Pericardium fibroblast (primary cell): ENCODE data around the gene MAP4K1. TPM values are rescaled to one million over a fixed set of nuclear protein-coding genes. Genes with fewer than 3 reads are reported as not detected.

Experiments
- total RNA-seq: library from RNA; depleted of rRNA; stranded (reverse); fragments of >200 nt; gene quantifications from 2 replicates; pipeline ENCODE4 v1.2.3, GENCODE V29; 2015

Gene MAP4K1
- 0.70 TPM in 1 of 2 replicates, not detected in the other for total RNA-seq

DNA sequence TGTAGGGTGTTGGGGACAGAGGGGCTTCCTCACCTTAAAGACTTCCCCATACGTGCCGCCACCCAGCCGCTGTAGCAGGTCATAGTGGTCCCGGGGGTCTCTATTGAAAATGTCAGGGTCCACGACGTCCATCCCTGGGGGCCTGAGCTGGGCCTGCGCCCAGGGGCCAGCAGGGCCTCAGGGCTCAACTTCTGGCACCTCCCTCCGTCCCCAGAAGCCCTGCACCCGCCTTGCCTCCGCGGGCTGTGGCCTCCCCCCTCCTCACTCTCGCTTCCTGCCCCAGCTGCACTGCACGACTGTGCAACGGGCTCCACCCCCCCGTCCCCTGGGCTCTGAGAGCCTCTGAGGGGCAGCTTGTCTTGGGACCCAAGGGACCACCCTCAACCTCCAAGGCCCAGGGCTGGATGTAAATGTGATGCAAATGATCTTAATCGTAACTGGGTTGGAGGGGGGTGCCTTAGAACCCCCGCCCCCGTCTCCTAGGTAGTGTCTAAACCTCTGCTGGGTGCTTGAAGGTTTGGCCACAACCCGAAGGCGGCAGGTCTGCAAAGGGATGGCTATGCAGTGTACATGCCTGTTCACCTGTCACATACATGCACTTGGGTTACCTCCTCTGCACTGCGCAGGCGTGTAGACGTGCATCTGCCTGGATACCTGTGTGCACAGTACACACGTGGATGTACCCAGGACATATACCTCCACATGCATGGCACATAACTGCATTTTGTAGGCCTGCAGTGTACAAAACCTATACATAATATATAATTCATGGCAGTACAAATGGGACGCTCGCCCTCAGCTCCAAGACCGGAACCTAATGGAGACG, at the start of gene MAP4K1:
TSS of gene MAP4K1 (minus strand) at position 190 of the 826 bp plus-strand sequence. CDS start at position 132, 58 bp downstream.

GRCh38 chr19:38647368-38647965, 29.7 kb upstream of the MAP4K1 start, which contains the start of gene ACTN4:
ACTN4 (plus strand) TSS chr19:38647649; CDS start chr19:38647746, 97 bp downstream.

DNA sequence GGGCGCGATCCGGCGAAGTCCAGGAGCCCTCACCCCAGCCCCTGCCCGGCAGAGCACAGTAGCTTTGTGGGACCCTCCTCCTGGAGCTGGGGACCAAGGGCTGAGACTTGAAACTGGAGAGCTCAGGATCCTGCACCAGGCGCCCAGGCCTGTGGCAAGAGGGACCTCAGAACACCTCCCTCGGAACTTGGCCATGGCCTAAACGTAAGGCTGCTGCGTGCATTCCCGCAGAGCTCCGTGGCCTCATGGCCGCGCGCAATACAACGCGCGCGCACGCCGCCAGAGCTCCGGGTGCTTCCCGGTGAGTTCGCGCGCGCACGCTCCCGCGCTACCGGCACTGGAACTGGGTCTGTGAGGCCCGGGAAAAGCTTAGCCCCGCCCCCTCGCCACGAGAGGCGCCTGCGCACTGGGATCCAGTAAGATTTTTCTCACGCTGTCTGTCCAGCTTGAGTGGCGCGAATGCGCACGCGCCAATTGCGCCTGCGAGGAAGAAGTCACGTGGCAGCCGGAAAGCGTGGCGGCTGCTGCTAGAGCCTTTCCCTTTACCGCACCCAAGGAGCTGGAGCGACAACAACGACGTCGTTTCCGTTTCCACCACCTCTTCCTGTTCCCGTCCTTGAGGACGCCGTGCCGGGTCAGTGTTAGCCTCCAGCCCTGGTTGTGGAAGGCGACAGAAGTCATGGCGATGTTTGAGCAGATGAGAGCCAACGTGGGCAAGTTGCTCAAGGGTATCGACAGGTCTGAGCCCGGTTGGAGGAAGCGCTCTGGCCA, 1.0 kb upstream of the MAP4K1 start, which contains the start of gene EIF3K:
TSS of gene EIF3K (plus strand) at position 599 of the 771 bp plus-strand sequence. CDS start at position 680, 81 bp downstream.

Other genes with a start within 250 kb of the MAP4K1 start
- gene PSMD8, start 243.4 kb downstream of the MAP4K1 start, total RNA-seq, result 218 and 268 TPM in 2 replicates
- gene GGN, start 229.9 kb downstream of the MAP4K1 start, total RNA-seq, result 0.23 and 0.43 TPM in 2 replicates
- gene SPRED3, start 229.3 kb downstream of the MAP4K1 start, total RNA-seq, result 0.35 and 0.51 TPM in 2 replicates
- 18.3 and 23.6 TPM in 2 replicates for gene FAM98C, start 214.9 kb downstream of the MAP4K1 start, total RNA-seq
- 0.12 TPM in 1 of 2 replicates, not detected in the other for gene RASGRP4, start 191.7 kb downstream of the MAP4K1 start, total RNA-seq
- gene RYR1, start 184.3 kb downstream of the MAP4K1 start, total RNA-seq, result under 0.01 and 2.0 TPM in 2 replicates
- gene EIF3K, start 1.2 kb upstream of the MAP4K1 start, total RNA-seq, result 371 and 497 TPM in 2 replicates
- gene ACTN4, start 29.7 kb upstream of the MAP4K1 start, total RNA-seq, result 129 and 263 TPM in 2 replicates
- gene CAPN12, start 126.5 kb upstream of the MAP4K1 start, total RNA-seq, result 0.12 TPM in 1 of 2 replicates, not detected in the other
- not detected in 2 replicates for gene LGALS7, start 155.6 kb upstream of the MAP4K1 start, total RNA-seq
- not detected in 2 replicates for gene LGALS7B, start 171.2 kb upstream of the MAP4K1 start, total RNA-seq
- 0.09 TPM in 1 of 2 replicates, not detected in the other for gene LGALS4, start 195.0 kb upstream of the MAP4K1 start, total RNA-seq
- gene ECH1, start 213.8 kb upstream of the MAP4K1 start, total RNA-seq, result 56.6 and 64.7 TPM in 2 replicates
- 144 and 168 TPM in 2 replicates for gene HNRNPL, start 232.0 kb upstream of the MAP4K1 start, total RNA-seq